Mammary epithelial cell (primary cell): ENCODE measurements around the gene LRRC43.

ENCODE experiments used
- EZH2 ChIP-seq: IDR thresholded peaks from 2 replicates; pipeline ENCODE4 v1.6.1; 2012; ENCODE audit warnings: low read length, inconsistent platforms, borderline replicate concordance
- TF ChIP-seq, protein P1 (sequence below), 2 donors: IDR thresholded peaks in 1 of 2; conservative IDR thresholded peaks in 1 of 2; 2 replicates each; pipeline ENCODE4 v1.5.1; 2011 to 2012; ENCODE audit warnings: inconsistent platforms in 2 of 2, low read length in 2 of 2, mild to moderate bottlenecking in 2 of 2, control low read depth in 1 of 2, low read depth in 1 of 2; ENCODE audit not compliant: insufficient read depth in 1 of 2; ENCODE audit errors: extremely low read depth in 1 of 2

DNA sequence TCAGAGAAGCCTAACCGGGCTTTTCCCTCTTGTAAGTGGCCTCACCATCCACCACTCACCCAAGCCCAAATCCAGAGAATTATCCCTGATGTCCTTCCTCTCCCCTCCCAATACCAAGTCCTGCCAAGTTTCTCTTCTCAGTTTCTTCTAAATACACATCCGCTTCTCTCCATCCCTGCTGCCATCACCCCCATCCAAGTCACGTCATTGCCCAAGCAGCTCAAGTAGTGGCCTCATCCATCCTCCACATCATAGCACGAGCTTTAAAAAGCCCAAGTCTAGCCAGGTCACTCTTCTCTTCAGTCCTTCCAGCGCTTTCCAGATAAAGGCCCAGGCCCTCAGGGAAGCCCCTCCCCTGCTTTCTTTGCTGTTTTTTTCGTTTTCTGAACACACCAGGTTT is 34.3 kb upstream of the LRRC43 start:
- TF ChIP-seq, protein P1, sequence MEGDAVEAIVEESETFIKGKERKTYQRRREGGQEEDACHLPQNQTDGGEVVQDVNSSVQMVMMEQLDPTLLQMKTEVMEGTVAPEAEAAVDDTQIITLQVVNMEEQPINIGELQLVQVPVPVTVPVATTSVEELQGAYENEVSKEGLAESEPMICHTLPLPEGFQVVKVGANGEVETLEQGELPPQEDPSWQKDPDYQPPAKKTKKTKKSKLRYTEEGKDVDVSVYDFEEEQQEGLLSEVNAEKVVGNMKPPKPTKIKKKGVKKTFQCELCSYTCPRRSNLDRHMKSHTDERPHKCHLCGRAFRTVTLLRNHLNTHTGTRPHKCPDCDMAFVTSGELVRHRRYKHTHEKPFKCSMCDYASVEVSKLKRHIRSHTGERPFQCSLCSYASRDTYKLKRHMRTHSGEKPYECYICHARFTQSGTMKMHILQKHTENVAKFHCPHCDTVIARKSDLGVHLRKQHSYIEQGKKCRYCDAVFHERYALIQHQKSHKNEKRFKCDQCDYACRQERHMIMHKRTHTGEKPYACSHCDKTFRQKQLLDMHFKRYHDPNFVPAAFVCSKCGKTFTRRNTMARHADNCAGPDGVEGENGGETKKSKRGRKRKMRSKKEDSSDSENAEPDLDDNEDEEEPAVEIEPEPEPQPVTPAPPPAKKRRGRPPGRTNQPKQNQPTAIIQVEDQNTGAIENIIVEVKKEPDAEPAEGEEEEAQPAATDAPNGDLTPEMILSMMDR (conservative IDR thresholded peaks at IDR 0.05 in 1 of 2, IDR thresholded peaks at IDR 0.05 in 1 of 2; ENCODE audit: extremely low read depth in 1 of 2, insufficient read depth in 1 of 2, low read depth in 1 of 2, low read length in 2 of 2), result no peak
- TF ChIP-seq EZH2, result no peak
